Astrocyte (in vitro differentiated cells and primary cell): ENCODE data around the gene SLC26A5.

Experiments
- EZH2 ChIP-seq: IDR thresholded peaks from 2 replicates; pipeline ENCODE4 v1.6.1; 2012; ENCODE audit warnings: mild to moderate bottlenecking, low read length, inconsistent platforms; ENCODE audit not compliant: insufficient read depth
- TF ChIP-seq, protein P1 (sequence below): IDR thresholded peaks from 2 replicates; pipeline ENCODE4 v1.5.1; 2011; ENCODE audit warnings: low read depth, mild to moderate bottlenecking, inconsistent platforms, low read length, moderate library complexity; ENCODE audit not compliant: insufficient read depth

DNA sequence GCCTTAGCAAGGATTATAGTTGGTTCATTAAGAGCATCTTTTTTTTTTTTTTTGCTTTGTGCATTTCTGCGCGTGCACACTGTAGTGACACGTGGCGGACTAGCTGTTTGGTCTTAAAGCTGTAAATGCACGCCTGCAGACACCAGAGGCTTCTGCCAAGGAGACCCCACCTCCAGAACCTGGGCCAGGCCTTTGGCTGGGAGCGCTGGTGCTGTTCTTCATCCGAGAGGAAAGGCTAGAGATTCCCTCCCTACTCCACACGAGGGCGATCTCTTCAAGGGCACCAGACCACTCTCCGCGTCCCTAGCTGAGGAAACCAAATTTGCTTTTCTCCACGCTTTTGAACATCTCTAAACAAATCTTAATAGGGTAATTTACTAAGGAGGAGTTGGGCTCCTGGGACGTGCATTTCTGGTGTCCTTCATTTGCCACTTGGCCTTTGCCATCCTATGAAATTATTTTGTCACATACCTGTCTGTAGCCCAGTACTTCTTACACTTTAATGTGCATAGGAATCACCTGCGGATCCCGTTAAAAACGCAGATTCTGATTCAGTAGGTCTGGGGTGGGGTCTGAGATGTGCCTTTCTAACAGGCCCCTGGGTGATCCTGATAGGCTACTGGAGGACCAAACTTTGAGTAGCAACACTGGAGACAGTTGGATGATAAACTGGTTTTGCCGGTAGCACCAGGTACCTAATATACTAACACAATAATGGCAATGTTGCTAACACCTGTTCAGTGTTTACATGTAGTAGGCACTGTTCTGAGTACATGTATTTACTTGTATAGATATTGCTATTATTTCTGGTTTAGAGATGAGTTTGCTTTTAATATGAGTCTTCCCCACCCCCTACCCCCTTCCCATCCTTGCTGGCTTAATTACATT, 1.3 kb upstream of the SLC26A5 start:
- TF ChIP-seq, protein P1, sequence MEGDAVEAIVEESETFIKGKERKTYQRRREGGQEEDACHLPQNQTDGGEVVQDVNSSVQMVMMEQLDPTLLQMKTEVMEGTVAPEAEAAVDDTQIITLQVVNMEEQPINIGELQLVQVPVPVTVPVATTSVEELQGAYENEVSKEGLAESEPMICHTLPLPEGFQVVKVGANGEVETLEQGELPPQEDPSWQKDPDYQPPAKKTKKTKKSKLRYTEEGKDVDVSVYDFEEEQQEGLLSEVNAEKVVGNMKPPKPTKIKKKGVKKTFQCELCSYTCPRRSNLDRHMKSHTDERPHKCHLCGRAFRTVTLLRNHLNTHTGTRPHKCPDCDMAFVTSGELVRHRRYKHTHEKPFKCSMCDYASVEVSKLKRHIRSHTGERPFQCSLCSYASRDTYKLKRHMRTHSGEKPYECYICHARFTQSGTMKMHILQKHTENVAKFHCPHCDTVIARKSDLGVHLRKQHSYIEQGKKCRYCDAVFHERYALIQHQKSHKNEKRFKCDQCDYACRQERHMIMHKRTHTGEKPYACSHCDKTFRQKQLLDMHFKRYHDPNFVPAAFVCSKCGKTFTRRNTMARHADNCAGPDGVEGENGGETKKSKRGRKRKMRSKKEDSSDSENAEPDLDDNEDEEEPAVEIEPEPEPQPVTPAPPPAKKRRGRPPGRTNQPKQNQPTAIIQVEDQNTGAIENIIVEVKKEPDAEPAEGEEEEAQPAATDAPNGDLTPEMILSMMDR: peak; percentile 55
- no peak for TF ChIP-seq EZH2
